ENCODE data around the gene SPIRE1. TPM values are rescaled to one million over a fixed set of nuclear protein-coding genes. Genes with fewer than 3 reads are reported as not detected.

SPIRE1 gene
- total RNA-seq, 1 donor from 2014 or later: 34.9 TPM

DNA sequence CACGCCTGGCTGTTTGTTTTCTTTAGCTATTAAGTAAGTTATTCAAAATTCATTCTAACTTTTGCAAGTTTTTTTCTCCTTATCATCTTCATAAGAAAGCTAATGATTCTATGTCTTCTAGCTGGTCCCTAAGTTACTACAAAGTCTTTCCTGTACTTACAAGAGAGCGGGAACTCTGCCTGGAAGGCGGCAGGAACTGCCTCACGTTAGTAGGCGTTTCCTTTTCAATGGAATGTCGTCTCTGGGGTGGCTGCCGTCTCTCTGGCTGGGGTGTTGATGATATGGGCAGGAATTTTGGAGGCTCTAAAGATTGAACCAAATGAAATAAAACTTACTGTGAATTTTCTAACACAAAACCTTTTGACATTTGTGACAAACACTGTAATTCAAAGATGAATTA lies 194.7 kb downstream of the SPIRE1 start:
- H3K27me3 Mint-ChIP-seq (ENCODE audit: low read depth): no peaks in the 10 kb centered on the region
- no peak overlapping the region for H3K4me3 Mint-ChIP-seq
- TF ChIP-seq, protein P1, sequence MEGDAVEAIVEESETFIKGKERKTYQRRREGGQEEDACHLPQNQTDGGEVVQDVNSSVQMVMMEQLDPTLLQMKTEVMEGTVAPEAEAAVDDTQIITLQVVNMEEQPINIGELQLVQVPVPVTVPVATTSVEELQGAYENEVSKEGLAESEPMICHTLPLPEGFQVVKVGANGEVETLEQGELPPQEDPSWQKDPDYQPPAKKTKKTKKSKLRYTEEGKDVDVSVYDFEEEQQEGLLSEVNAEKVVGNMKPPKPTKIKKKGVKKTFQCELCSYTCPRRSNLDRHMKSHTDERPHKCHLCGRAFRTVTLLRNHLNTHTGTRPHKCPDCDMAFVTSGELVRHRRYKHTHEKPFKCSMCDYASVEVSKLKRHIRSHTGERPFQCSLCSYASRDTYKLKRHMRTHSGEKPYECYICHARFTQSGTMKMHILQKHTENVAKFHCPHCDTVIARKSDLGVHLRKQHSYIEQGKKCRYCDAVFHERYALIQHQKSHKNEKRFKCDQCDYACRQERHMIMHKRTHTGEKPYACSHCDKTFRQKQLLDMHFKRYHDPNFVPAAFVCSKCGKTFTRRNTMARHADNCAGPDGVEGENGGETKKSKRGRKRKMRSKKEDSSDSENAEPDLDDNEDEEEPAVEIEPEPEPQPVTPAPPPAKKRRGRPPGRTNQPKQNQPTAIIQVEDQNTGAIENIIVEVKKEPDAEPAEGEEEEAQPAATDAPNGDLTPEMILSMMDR (conservative IDR thresholded peaks at IDR 0.05): no peak
- DNase-seq (ENCODE audit: low read depth, low spot score): no peak
- no peak overlapping the region for H3K27ac Mint-ChIP-seq (ENCODE audit: unreplicated experiment)
- peaks cover 24% of the 10 kb centered on the region for H3K4me1 Mint-ChIP-seq
- peaks cover 4% of the 10 kb centered on the region for H3K36me3 Mint-ChIP-seq (ENCODE audit: low read depth)
- no peaks in the 10 kb centered on the region for H3K9me3 Mint-ChIP-seq

DNA sequence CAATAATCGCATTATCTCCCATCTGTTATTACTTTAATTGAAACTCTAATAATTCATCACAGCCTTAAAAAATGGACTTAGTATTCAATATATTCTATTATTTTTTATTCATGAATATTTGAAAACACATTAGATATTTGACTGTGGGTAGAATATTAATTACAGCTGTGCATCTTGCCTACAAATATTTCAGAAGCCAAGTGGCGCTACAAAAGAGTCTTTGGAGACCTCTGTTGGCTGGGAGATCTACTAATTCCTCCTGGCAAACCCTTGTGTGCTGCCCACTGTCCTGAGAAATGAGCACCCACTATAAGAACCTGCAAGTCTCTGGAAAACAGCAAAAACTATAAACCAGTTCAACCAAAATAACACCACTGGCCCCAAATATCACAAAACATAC lies 195.7 kb downstream of the SPIRE1 start:
- Mint-ChIP-seq H3K9me3 (no peaks in the 10 kb centered on the region), H3K27ac (ENCODE audit: unreplicated experiment) (no peak overlapping the region), H3K4me3 (no peak overlapping the region), H3K27me3 (ENCODE audit: low read depth) (no peaks in the 10 kb centered on the region), H3K4me1 (peaks cover 28% of the 10 kb centered on the region), H3K36me3 (ENCODE audit: low read depth) (peaks cover 6% of the 10 kb centered on the region)
- DNase-seq (ENCODE audit: low read depth, low spot score): no peak
- TF ChIP-seq, protein P1 (conservative IDR thresholded peaks at IDR 0.05): no peak

GRCh38 chr18:12461326-12461725 lies 196.6 kb downstream of the SPIRE1 start:
- TF ChIP-seq, protein P1 (conservative IDR thresholded peaks at IDR 0.05): no peak
- H3K4me1 Mint-ChIP-seq: peaks cover 33% of the 10 kb centered on the region
- no peak overlapping the region for H3K4me3 Mint-ChIP-seq
- no peak for DNase-seq (ENCODE audit: low read depth, low spot score)
- H3K36me3 Mint-ChIP-seq (ENCODE audit: low read depth): peaks cover 6% of the 10 kb centered on the region
- no peak overlapping the region for H3K27ac Mint-ChIP-seq (ENCODE audit: unreplicated experiment)
- H3K9me3 Mint-ChIP-seq: no peaks in the 10 kb centered on the region
- no peaks in the 10 kb centered on the region for H3K27me3 Mint-ChIP-seq (ENCODE audit: low read depth)

DNA sequence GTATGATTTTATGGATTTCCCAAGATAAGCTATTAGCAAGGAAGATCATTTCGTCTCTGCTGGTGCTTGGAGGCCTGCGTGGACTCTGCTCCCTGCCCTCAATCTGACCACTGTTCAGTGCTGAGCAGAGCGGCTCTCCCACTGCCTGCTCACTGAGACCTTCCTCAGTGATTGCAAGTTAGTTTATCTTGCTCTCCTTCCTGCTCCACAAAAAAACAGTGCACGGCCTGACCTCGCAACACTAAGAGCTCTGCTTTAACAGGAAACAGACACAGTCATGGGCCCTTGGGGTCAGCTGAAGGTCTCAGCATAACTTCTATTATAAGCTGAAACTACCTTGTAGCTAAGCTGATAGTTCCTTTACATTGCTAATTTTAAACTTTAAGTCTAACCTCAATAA lies 197.0 kb downstream of the SPIRE1 start:
- peaks cover 6% of the 10 kb centered on the region for H3K36me3 Mint-ChIP-seq (ENCODE audit: low read depth)
- TF ChIP-seq, protein P1 (conservative IDR thresholded peaks at IDR 0.05): no peak
- H3K9me3 Mint-ChIP-seq: no peaks in the 10 kb centered on the region
- H3K4me3 Mint-ChIP-seq: peak overlapping the region; percentile 1
- H3K27ac Mint-ChIP-seq (ENCODE audit: unreplicated experiment): peak overlapping the region; percentile 24
- H3K27me3 Mint-ChIP-seq (ENCODE audit: low read depth): no peaks in the 10 kb centered on the region
- DNase-seq (ENCODE audit: low read depth, low spot score): no peak
- H3K4me1 Mint-ChIP-seq: peaks cover 38% of the 10 kb centered on the region

- DNase-seq (ENCODE audit: low read depth, low spot score): no peak
These were observed 199.1 kb downstream of the SPIRE1 start for GRCh38 chr18:12458771-12459170.

More at GRCh38 chr18:12458771-12459170, 199.1 kb downstream of the SPIRE1 start:
- Mint-ChIP-seq H3K27me3 (ENCODE audit: low read depth) (no peaks in the 10 kb centered on the region), H3K36me3 (ENCODE audit: low read depth) (peaks cover 13% of the 10 kb centered on the region), H3K27ac (ENCODE audit: unreplicated experiment) (peak overlapping the region; percentile 85), H3K4me1 (peaks cover 55% of the 10 kb centered on the region), H3K9me3 (no peaks in the 10 kb centered on the region), H3K4me3 (peak overlapping the region; percentile 12)
- TF ChIP-seq, protein P1 (conservative IDR thresholded peaks at IDR 0.05): no peak
